Activated CD8-positive, alpha-beta T cell treated with anti-CD3 and anti-CD28 coated beads, Interleukin-2, amount 10 ng/mL, durations not matched to agents 7 days and 5 days (primary cell): ENCODE results near the gene GYPE. TPM values are rescaled to one million over a fixed set of nuclear protein-coding genes. Genes with fewer than 3 reads are reported as not detected.

Experiments used
- total RNA-seq, 2 experiments: library from RNA; stranded (reverse); gene quantifications; one replicate each; pipeline ENCODE4 v1.2.3, GENCODE V29; 2021

The GYPE gene
- total RNA-seq, 2 experiments from 2014 or later = 0.18 TPM; not detected in 1

Other genes starting within 250 kb of the GYPE start
- gene FREM3, start 204.9 kb downstream of the GYPE start, total RNA-seq = not detected
- not detected for gene GYPB, start 113.8 kb upstream of the GYPE start, total RNA-seq
- gene GYPA, start 235.2 kb upstream of the GYPE start, total RNA-seq = not detected